GM19193 (cell line): ENCODE data around the gene UBE2N.

ENCODE experiments used
- POLR2A ChIP-seq: IDR thresholded peaks from 4 replicates; pipeline ENCODE4 v1.6.1; 2011; ENCODE audit not compliant: insufficient read depth, insufficient read length; ENCODE audit errors: extremely low read depth

Gene UBE2N

DNA sequence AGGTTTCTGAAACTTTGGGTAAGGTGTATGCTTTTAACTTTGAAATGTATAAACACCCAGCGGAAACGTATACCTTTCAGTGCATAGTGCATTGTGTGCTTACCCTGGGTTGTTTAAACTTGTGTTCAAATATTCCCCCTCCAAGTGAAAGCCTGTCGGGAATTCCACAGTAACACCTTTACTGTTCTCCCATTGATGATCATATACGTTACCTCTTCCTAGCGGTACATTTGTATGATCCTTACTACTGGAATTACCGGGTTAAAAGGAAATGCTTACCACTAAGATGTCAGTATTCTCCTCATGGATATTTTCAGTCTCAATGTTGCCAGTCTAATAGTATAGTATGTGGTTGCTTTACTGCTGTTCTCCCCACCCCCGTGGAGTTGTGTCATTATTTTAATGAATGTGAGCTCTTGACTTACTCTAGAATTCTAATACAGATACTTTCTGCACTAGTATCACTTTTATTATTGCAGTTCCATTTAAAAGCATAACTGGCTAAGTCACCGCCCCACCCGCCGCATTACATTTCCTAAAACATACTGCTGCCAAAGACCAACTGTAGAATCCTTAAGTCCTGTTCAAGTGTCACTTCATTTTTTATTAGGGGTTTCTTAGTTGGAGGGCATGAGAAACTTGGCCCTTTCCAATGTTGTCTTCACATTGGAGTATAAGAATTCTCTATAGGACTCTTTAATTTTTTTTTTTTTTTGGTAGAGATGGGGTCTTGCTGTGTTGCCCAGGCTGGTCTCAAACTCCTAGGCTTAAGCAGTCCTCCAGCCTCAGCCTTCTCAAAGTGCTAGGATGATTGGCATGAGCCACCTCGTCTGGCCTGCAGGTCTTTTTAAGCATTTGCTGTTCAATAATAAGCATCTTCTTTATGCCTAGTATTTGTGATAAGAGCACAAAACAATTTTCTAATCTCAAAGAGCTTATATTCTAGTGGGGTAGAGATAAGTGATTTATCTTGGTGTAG, 39.1 kb downstream of the UBE2N start:
- TF ChIP-seq POLR2A: no peak

DNA sequence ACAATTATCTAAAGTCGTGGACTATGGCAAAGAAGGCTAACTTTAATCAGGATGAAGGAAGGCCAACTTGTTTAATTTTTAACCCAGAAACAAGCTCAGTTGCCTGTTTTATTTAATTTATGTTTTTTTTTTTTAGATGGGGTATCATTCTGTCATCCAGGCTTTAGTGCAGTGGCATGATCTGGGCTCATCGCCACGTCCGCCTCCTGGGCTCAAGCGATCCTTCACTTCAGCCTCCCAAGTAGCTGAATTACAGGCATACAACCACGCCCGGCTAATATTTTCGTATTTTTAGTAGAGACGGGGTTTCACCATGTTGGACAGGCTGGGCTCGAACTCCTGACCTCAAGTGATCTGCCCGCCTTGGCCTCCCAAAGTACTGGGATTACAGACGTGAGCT, 44.3 kb downstream of the UBE2N start:
- TF ChIP-seq POLR2A: no peak

DNA sequence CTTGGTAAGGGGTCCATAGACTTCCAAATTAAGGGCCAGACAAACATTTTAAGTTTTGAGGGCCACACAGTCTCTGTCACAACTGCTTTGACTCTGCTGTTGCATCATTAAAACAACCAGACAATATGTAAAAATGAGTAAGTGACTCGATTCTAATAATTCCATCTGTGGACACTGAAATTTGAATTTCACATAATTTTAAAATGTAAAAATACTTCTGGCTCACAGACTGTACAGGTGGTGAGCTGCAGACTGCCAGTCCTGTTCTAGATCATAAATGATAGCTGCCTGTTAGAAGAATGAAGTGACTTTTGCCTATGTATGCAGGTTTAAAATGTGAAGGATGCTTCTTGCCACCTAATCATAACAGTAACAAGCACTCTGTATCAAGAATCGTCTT, 48.3 kb downstream of the UBE2N start:
- no peak for TF ChIP-seq POLR2A

DNA sequence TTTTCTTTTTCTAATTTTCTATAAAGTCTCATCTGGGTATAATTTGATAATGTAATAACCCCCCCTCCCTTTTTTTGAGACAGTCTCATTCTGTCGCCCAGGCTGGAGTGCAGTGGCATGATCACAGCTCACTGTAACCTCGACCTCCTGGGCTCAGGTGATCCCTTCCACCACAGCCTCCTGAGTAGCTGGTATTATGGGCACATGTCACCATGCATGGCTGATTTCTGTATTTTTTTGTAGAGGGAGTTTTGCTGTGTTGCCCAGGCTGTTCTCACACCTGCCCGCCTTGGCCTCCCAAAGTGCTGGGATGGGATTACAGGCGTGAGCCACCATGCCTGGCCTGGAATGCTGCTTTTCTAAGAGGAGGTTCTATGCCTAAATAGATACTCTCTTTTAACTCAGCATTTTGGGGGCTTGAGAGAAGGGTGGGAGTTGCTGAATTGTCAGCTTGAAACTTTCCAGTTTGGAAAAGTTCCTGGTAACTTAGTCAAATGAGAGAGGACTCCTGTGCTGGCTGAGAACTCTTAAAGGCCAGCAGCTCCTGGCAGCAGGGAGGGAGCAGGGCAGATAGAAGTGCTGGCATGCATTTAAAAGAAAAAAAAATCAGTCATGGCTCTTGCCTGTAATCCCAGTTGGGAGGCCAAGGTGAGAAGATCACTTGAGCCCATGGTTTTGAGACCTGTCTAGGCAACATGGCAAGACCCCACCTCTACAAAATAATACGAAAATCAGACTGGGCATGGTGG, 51.0 kb downstream of the UBE2N start:
- no peak for TF ChIP-seq POLR2A

DNA sequence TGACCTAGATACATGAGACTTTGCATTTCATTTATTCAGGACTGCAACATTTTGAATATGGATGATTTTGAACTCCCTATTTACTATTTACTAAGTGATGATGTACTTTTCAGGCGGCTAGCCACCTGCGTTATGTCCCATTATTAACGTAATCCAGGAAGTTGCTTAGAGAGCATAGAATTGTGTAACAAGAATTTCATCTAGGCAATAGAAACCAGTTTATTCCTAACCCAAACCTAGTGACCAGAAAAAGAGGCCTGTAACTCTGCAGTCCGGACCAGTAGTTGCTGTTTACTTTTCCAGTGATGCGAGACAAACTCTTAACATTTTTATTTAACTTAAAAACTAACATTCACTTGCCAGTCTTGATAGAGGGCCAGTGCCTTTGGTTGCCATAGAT, 51.7 kb downstream of the UBE2N start:
- no peak for TF ChIP-seq POLR2A

DNA sequence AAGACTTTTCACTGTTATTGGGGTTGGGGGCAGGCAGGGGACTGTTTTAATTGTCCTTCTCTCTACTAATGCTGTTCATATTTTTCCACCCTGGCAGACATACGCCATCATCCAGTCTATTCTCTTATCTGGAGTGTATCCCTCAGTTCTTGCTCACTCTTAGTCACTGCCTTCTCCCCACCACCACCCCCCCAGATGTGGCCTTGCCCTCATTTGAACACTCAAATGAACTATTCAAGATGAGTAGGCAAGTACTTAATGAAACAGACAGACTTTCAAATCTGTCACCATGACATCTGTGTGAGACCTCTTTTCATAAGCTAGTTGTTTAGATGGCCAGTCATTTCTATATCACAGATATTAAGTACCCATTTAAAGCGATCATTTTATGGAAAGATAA, 54.0 kb downstream of the UBE2N start:
- no peak for TF ChIP-seq POLR2A

DNA sequence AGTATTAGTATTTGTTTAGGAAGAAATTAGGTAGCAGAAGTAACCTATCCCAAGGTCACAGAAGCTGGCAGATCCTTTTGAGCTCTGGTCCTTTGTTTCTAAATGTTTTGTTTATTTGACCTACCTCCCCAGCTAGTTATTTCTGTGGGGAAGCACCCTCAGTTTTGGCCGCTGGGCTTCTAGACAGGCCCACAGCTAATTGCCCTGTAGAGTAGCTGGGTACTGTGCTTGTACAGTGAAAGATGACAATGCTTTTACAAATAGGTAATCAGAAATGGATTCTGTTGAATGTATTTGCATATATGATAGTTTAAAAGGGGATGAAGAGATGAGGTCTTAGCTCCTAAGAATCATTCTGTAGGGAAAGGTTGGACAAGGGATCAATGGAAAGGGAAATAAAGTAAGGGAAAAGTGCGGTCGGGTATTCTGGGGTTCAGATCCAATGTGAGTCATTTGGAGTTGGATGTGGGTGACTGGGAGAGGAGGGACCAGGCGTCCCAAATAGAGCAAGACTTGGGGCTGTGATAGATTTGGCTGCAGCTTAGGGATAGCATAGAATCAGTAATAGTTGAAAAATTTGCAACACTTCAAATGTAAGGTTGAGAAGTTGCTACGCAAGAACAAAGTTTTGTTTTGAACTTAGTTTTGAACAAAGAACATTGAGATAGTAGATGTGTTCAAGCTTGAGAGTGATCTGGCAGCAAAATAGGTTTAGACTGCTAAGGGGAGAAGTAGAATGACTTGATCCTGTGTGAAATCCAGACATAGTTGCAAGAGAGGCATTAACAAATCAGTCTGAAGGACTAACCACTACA, 60.4 kb downstream of the UBE2N start:
- TF ChIP-seq POLR2A: no peak

DNA sequence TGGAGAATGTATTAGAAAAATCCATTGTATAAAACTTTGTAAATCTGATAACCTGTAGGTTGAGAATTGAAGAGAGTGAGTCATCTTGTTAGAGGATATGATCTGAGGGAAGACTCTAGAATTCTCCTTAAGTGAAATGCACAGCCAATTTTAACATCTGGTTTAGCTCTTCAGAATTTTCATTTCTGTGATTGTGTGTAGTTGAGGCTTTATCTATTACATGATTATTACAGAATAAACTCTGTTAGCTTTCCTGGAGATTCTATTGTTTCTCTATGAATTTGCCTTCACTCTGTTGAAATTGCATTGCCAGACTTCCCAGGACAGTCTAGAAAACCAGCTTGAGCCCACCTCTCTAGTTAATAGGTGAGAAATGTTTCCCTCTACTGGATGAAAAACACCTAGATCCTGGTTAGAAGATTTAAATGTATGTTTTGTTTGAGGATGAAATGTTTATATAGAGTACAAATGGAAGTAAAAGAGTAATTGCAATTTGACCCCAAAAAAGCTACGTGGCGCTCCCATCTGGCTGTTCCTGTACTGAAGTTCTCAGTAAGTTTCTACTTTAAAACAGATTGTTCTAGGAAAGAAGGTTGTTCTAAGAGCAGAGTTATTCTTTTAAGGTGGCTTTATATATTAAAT, 61.1 kb downstream of the UBE2N start:
- TF ChIP-seq POLR2A: no peak

DNA sequence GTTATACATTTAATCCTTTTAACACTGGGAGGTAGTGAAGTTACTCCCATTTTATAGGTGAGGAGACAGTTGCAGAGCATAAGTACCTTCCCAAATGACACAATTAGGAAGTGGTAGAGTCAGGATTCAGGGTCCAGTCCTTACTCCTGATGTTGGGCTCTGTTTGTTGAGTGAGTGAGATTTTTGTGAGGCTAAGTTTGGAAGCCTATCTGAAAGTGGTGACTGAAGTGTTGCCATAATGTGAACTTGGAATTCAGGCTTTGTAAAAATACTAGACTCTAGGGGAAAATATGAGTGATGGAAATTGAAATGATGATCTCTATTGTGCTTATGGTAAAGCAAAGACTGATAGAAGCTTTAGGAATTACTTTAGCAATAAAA, 61.8 kb downstream of the UBE2N start:
- TF ChIP-seq POLR2A: no peak

DNA sequence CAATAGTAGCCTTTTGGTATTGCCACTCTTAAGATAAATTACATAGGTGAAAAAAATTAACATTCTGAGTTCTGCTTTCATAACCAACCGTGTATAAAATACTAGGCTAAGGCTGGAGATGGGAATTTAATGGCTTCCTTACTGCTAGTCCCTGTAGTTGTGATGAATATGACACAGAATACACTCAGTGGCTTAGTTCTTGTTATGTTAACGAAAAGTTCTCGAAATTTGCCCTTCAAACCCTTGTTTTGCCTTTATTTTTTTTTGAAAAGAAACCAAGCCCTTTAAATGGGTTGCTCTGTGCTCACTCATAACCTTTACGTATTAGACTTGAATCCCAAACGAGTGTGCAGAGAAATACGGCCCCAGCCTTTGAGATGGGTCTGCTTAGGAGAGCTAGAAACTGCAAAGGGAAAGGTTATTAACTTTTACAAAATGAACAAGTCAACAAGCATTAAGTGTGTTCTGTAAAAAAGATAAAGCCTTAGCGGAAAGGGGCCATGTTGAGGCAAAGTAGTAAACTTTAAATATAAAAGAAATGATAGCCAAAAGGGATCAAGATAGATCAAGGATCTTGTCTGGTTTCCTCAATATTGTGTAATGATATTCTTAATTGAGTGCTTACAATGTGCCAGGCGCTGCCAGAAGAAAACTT, 62.3 kb downstream of the UBE2N start:
- no peak for TF ChIP-seq POLR2A

DNA sequence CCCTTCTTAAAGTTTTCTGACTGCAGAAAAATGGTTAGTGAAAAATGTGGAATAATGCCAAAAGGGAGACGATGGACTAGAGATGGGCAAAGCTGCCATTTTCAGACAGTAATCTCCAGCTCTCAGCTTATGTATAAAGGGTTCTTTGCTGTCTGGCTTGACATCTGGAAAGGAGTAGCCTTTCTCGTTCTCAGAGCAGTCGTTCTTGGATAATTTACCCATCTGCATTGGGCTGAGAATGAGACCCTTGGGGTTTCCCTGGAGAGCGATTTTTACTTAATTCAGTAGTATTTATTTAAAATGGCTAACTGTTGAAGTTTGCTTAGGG, 62.8 kb downstream of the UBE2N start:
- TF ChIP-seq POLR2A: no peak

DNA sequence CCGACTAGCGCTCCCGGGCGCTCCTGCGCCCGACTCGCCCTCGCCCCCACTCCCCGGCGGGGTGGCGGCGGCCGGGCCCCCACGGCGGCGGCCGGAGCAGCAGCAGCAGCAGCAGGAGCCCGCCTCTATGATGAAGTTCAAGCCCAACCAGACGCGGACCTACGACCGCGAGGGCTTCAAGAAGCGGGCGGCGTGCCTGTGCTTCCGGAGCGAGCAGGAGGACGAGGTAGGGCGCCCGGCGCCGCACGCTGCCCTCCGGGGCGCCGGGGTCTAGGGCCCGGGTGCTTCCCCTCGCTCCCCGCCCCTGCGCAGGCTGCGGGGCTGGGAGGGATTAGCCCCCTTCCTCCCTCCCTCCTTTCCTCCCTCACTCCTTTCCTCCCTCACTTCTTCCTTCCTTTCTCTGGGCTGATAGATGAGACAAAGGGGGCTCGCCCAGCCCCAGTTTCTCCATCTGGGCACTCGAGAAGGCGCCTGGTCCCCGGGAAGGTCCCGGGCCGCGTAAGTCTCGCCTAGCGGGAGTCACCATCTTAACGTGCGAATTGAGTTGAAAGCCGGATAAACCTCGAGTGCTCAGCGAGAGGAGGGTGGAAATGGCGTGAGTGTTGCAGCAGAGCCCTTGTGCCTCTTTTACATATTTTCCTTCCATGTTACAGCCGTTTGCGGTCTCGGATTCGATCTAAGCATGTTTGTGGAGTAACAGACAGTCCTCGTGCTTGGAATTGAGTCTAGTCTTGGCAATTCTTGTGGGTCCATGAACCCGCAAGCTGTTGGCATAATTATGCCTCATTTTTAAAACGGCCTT, 63.4 kb downstream of the UBE2N start:
- TF ChIP-seq POLR2A: peak; percentile 73
